ENCODE data around the gene DAPL1.

The DAPL1 gene

DNA sequence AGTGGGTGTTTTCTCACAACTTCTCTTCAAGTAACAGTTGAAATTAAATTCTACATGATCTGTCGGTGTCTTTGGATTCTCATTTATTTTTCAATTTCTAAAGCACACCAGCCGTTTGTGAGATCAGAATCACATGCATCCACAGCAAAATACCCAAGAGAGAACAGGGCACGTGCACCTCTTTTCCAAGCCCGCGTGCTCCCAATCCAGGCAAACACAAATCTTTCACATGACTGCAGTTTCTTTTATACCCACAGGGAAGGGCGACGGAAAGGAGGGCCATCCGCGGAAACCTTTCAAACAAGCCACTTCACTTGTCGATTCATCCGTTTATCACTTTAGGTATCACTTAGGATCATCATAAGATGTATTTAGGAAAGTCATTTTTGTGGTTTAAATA is 13.0 kb upstream of the DAPL1 start:
- H3K4me3 ChIP-seq (ENCODE audit: low read depth, low read length) = no peak overlapping the region
- DNase-seq (ENCODE audit: low read depth) = no peak
- in situ Hi-C loops (cut with HindIII; ENCODE audit: low sequenced_read_pairs) = no loop called here
- no peak for TF ChIP-seq CTCF (IDR thresholded peaks at IDR 0.05; ENCODE audit: low read depth, low read length, missing control alignments)

- in situ Hi-C loops (cut with HindIII; ENCODE audit: low sequenced_read_pairs) = no loop called here
- TF ChIP-seq CTCF (IDR thresholded peaks at IDR 0.05; ENCODE audit: low read depth, low read length, missing control alignments) = no peak
- no peak for DNase-seq (ENCODE audit: low read depth)
- H3K4me3 ChIP-seq (ENCODE audit: low read depth, low read length) = no peak overlapping the region
These were observed 12.5 kb upstream of the DAPL1 start for GRCh38 chr2:158782616-158783015.

- in situ Hi-C loops (cut with HindIII; ENCODE audit: low sequenced_read_pairs) = no loop called here
- H3K4me3 ChIP-seq (ENCODE audit: low read depth, low read length) = no peak overlapping the region
- TF ChIP-seq CTCF (IDR thresholded peaks at IDR 0.05; ENCODE audit: low read depth, low read length, missing control alignments) = no peak
- DNase-seq (ENCODE audit: low read depth) = no peak
These were observed 11.2 kb upstream of the DAPL1 start for GRCh38 chr2:158783923-158784322.

DNA sequence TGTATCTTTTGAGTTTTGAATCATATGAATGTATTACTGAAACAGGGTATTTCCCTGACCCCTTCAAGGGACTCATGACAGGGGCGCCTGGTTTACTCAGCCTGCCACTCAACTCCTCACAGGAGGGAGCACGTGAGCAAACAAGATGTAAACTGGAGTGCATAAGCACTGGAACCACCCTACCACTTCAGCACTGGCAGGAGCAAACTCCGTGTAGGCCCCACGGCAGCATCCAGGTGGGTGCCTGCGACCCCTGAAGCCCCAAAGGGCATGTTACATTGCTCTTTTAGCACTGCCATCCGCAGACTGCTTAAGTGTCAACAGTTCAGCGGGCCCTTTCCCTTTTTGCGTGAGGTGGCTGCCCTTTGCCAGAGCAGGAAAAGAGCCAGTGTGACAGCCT is 8.2 kb upstream of the DAPL1 start:
- no peak overlapping the region for H3K4me3 ChIP-seq (ENCODE audit: low read depth, low read length)
- no peak for DNase-seq (ENCODE audit: low read depth)
- TF ChIP-seq CTCF (IDR thresholded peaks at IDR 0.05; ENCODE audit: low read depth, low read length, missing control alignments) = no peak
- in situ Hi-C loops (cut with HindIII; ENCODE audit: low sequenced_read_pairs) = no loop called here

GRCh38 chr2:158788951-158789350 is 6.2 kb upstream of the DAPL1 start:
- no peak for TF ChIP-seq CTCF (IDR thresholded peaks at IDR 0.05; ENCODE audit: low read depth, low read length, missing control alignments)
- DNase-seq (ENCODE audit: low read depth) = no peak
- in situ Hi-C loops (cut with HindIII; ENCODE audit: low sequenced_read_pairs) = no loop called here
- no peak overlapping the region for H3K4me3 ChIP-seq (ENCODE audit: low read depth, low read length)

GRCh38 chr2:158796652-158797051 is 1.5 kb downstream of the DAPL1 start:
- in situ Hi-C loops (cut with HindIII; ENCODE audit: low sequenced_read_pairs) = no loop called here
- no peak overlapping the region for H3K4me3 ChIP-seq (ENCODE audit: low read depth, low read length)
- no peak for TF ChIP-seq CTCF (IDR thresholded peaks at IDR 0.05; ENCODE audit: low read depth, low read length, missing control alignments)
- DNase-seq (ENCODE audit: low read depth) = no peak

Measured in astrocyte of the cerebellum (primary cell).